Measurements from ENCODE around the gene EZR.

DNA sequence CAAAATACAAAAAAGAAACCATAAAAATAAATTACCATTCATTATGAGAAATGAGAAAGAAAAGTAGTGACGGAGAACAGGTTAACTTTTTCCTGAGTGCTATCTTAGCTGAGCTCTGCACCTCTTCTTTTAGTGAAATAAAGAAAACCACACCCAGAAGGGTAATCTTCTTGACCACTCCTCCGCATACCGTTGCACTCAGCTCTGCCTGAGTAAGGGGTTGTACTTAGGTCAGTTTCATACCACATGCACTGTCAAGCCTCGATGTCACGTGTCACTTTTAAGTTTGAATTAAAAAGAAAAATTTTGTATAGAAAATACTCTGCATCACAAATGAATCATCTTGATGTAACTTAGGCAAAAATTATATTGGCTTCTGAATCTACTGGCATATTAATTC, 2.8 kb downstream of the EZR start:
- TF ChIP-seq, protein P1, sequence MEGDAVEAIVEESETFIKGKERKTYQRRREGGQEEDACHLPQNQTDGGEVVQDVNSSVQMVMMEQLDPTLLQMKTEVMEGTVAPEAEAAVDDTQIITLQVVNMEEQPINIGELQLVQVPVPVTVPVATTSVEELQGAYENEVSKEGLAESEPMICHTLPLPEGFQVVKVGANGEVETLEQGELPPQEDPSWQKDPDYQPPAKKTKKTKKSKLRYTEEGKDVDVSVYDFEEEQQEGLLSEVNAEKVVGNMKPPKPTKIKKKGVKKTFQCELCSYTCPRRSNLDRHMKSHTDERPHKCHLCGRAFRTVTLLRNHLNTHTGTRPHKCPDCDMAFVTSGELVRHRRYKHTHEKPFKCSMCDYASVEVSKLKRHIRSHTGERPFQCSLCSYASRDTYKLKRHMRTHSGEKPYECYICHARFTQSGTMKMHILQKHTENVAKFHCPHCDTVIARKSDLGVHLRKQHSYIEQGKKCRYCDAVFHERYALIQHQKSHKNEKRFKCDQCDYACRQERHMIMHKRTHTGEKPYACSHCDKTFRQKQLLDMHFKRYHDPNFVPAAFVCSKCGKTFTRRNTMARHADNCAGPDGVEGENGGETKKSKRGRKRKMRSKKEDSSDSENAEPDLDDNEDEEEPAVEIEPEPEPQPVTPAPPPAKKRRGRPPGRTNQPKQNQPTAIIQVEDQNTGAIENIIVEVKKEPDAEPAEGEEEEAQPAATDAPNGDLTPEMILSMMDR (IDR thresholded peaks at IDR 0.05) = no peak
- no peak for TF ChIP-seq POLR2A (IDR thresholded peaks at IDR 0.05)

All from breast epithelium (tissue), 3 donors.